ENCODE measurements around the gene MRPS9.
A peak's percentile ranks its signal among the peaks of the same experiment; 100 is the strongest.

MRPS9 gene

DNA sequence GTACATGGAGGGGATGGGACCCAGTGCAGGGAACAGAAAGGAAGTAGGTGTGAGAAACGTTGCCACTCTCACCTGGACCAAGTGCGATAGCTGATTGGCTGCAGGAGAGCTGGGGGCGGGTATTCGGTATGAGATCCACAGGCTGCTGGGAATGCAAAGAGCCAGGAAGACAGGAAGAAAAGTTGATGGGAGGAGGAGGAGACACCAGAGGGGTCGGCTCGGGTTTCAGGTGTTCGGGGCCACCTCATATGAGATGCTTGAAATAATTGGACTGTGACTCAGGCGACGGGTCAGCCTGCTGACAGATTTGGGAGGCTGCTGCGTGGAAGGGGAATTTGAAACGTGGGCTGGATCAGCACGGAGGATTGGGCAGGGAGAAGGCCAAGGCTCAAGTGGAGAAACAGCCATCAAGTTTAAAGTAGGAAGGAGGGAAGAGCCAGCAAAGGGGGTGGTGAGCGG, 65.1 kb downstream of the MRPS9 start:
- Histone ChIP-seq H3K36me3 (ENCODE audit: control insufficient read depth, insufficient read depth, low read length) (peaks cover 27% of the 10 kb centered on the region), H3K27me3 (ENCODE audit: control insufficient read depth, insufficient read depth, low read length) (no peaks in the 10 kb centered on the region), H3K9ac (ENCODE audit: low read depth, low read length) (peak overlapping the region; percentile 45; the same call in 1 of the 2 replicates), H3K9me3 (ENCODE audit: control insufficient read depth, insufficient read depth, low read length) (no peaks in the 10 kb centered on the region), H3K27ac (ENCODE audit: low read depth, low read length) (peak overlapping the region; percentile 43), H3K4me3 (ENCODE audit: low read depth, low read length) (peak overlapping the region; percentile 22; the same call in 1 of the 2 replicates), H3K4me1 (ENCODE audit: control insufficient read depth, insufficient read depth, low read length) (peaks cover 20% of the 10 kb centered on the region)

DNA sequence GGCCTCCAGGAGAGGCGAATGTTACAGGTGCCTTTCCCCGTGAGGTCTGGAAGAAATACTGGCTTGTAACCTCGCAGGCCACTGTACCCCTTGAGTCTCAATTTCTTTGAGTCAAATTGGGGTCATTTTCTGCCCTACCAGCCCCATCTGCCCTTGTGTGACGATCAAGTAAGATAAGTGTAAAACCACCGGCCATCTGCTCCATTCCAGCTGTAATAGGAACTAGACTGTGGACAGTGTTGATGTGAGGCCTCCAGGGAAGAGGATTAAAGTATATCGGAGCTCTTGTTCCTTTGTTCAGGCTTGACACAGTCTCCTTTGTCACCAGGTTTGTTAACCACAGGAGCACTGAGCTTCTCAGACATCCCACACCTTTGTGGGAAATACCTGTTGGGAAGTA, 65.6 kb downstream of the MRPS9 start:
- Histone ChIP-seq H3K9me3 (ENCODE audit: control insufficient read depth, insufficient read depth, low read length) (no peaks in the 10 kb centered on the region), H3K4me3 (ENCODE audit: low read depth, low read length) (peak overlapping the region; percentile 22; the same call in 1 of the 2 replicates), H3K36me3 (ENCODE audit: control insufficient read depth, insufficient read depth, low read length) (peaks cover 22% of the 10 kb centered on the region), H3K27me3 (ENCODE audit: control insufficient read depth, insufficient read depth, low read length) (no peaks in the 10 kb centered on the region), H3K27ac (ENCODE audit: low read depth, low read length) (peak overlapping the region; percentile 43), H3K4me1 (ENCODE audit: control insufficient read depth, insufficient read depth, low read length) (peaks cover 20% of the 10 kb centered on the region), H3K9ac (ENCODE audit: low read depth, low read length) (peak overlapping the region; percentile 45; the same call in 1 of the 2 replicates)

DNA sequence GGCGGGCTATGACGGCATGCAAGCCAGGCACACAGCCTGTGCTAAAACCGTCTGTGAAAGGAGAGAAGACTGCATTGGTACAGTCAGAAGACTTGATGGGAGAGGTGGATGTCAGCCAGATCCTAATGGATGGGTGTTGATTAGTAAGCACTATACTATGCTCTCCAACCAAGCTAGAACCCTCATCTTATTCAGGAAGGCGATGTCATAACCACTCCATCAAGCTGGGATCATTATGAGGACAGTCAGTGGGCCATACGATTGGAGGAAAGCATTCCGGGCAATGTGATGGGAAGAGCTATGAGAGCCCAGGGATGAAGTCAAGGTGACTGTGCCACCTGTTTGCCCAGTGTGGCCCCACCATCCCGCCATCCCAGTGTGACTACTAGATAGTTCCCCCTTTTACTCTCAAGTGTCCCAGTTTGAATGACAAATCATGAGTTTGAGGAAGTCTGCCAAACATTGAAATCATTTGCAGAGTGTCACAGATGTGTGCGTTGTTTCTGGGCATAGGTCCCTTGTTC, 66.4 kb downstream of the MRPS9 start:
- H3K9me3 ChIP-seq (ENCODE audit: control insufficient read depth, insufficient read depth, low read length): no peaks in the 10 kb centered on the region
- peaks cover 17% of the 10 kb centered on the region for H3K36me3 ChIP-seq (ENCODE audit: control insufficient read depth, insufficient read depth, low read length)
- no peak overlapping the region for H3K27ac ChIP-seq (ENCODE audit: low read depth, low read length)
- H3K4me1 ChIP-seq (ENCODE audit: control insufficient read depth, insufficient read depth, low read length): peaks cover 27% of the 10 kb centered on the region
- no peak overlapping the region for H3K9ac ChIP-seq (ENCODE audit: low read depth, low read length)
- no peak overlapping the region for H3K4me3 ChIP-seq (ENCODE audit: low read depth, low read length)
- no peaks in the 10 kb centered on the region for H3K27me3 ChIP-seq (ENCODE audit: control insufficient read depth, insufficient read depth, low read length)

DNA sequence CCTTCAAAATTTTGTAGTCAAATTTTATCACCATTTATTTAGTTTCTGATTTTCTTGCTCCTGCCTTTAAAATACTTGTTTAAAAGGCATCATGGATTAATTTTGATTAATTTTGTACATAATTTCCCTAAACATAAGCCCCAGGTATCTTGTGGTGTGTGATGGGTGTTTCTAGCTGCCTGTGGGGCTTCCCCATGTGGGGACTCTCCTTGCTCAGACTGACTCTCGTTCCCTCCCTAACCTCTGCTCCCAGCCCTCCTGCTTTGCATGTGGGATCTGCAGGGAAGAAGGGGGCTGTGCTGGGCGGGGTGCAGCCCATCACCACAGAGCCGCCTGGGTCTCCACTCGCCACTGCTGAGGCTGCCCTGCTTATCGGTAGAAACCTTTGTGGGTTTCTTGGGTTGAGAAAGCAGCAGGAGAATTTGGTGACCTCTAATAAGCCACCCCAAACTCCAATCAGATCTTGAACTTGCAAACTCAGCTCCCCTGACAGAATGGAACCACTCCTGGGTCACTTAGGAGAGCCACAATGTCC, 72.5 kb downstream of the MRPS9 start:
- Histone ChIP-seq H3K36me3 (ENCODE audit: control insufficient read depth, insufficient read depth, low read length) (no peaks in the 10 kb centered on the region), H3K27ac (ENCODE audit: low read depth, low read length) (no peak overlapping the region), H3K9me3 (ENCODE audit: control insufficient read depth, insufficient read depth, low read length) (no peaks in the 10 kb centered on the region)

DNA sequence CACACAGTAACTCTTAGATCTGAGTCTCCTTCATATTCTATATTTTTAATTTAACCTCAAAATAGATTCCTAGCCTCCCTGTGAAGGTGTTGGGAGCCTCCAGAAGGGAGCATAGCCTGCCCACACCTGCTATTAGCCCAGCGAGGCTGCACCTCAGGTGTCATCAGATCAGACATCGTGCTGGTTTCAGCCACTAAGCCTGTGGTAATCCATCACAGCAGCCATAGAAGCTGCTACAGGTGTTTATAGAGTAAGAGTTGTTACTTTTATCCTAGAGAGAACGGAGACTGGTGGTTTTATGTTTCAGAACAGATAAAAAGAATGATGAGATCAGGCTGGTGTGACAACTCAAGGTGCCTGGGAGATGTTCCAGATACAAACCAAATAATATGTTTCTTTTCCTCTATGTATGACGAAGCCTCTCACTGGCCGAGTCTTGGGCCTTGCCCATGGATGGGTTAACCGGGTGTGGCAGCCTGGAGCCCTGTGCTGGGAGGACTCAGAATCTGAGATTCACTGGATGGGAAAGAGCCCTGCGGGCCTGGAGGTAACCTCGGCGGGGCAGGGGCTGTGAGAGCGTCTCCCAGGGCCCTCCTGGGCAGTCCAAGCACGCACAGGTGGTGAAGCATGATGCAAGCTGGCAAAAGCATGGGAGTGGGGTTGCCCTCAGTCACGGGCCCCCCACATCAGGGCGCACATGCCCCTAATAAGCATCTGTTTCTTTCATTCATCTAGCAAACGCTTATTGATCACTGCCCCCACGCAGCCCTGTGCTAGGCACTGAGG, 73.7 kb downstream of the MRPS9 start:
- H3K36me3 ChIP-seq (ENCODE audit: control insufficient read depth, insufficient read depth, low read length): no peaks in the 10 kb centered on the region
- no peak overlapping the region for H3K27ac ChIP-seq (ENCODE audit: low read depth, low read length)
- no peaks in the 10 kb centered on the region for H3K9me3 ChIP-seq (ENCODE audit: control insufficient read depth, insufficient read depth, low read length)
- H3K9ac ChIP-seq (ENCODE audit: low read depth, low read length): no peak overlapping the region
- H3K4me1 ChIP-seq (ENCODE audit: control insufficient read depth, insufficient read depth, low read length): peaks cover 26% of the 10 kb centered on the region
- H3K4me3 ChIP-seq (ENCODE audit: low read depth, low read length): no peak overlapping the region
- no peaks in the 10 kb centered on the region for H3K27me3 ChIP-seq (ENCODE audit: control insufficient read depth, insufficient read depth, low read length)

More for the DNA sequence above, 72.5 kb downstream of the MRPS9 start:
- no peak overlapping the region for H3K4me3 ChIP-seq (ENCODE audit: low read depth, low read length)
- H3K9ac ChIP-seq (ENCODE audit: low read depth, low read length): no peak overlapping the region
- H3K4me1 ChIP-seq (ENCODE audit: control insufficient read depth, insufficient read depth, low read length): peaks cover 29% of the 10 kb centered on the region
- no peaks in the 10 kb centered on the region for H3K27me3 ChIP-seq (ENCODE audit: control insufficient read depth, insufficient read depth, low read length)

DNA sequence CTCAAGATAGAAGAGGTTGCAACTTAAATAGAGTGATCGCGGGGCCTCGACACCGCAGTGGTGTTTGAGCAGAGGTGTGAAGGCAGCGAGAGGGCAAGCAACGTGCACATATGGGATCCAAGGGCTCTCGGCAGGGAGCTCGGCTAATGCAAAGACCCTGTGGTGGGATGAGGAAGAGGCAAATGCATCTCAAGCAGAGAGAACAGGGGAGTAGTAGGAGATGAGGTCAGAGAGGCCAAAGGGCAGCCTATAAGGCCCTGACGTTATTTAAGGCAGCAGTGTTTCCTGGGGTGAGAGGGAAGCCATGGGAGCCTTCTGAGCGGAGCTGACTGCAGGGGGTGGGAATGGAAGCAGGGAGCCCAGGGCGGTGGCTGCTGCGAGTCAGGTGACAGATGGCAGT, 74.5 kb downstream of the MRPS9 start:
- H3K27ac ChIP-seq (ENCODE audit: low read depth, low read length): no peak overlapping the region
- H3K4me3 ChIP-seq (ENCODE audit: low read depth, low read length): no peak overlapping the region
- no peaks in the 10 kb centered on the region for H3K9me3 ChIP-seq (ENCODE audit: control insufficient read depth, insufficient read depth, low read length)
- H3K4me1 ChIP-seq (ENCODE audit: control insufficient read depth, insufficient read depth, low read length): peaks cover 18% of the 10 kb centered on the region
- H3K9ac ChIP-seq (ENCODE audit: low read depth, low read length): no peak overlapping the region
- H3K27me3 ChIP-seq (ENCODE audit: control insufficient read depth, insufficient read depth, low read length): no peaks in the 10 kb centered on the region
- H3K36me3 ChIP-seq (ENCODE audit: control insufficient read depth, insufficient read depth, low read length): no peaks in the 10 kb centered on the region

DNA sequence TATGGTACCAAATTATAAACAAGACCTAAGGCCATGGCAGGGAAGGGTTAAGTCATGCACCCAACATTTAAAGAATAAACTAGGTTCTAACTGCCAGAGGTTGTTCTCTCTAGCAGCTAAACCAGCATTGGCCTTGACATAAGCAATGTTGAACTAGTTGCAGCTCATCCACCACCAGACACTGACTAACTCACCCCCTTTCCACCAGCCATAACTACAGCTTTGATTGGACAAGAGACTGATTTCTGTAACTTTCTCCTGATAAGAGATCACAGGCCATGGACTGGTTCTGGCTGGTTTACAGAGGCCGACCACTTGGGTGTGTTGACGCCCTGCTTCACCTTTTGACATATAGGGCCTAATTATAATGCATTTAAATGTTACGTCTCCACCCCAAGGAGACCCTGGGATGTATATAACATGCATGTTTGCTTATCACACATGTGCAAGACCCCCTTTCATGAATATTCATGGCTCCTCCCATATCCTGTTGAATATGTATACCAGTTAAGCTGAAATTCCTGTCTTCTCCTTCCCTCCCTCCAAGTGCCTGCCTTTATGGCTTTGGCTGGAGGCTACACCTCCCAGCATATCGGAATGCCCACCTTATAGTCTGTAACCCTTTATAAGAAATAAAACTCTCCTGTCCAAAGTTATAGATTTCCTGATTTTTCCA, 75.9 kb downstream of the MRPS9 start:
- H3K27me3 ChIP-seq (ENCODE audit: control insufficient read depth, insufficient read depth, low read length): no peaks in the 10 kb centered on the region
- H3K4me1 ChIP-seq (ENCODE audit: control insufficient read depth, insufficient read depth, low read length): peaks cover 13% of the 10 kb centered on the region
- no peaks in the 10 kb centered on the region for H3K36me3 ChIP-seq (ENCODE audit: control insufficient read depth, insufficient read depth, low read length)
- H3K9ac ChIP-seq (ENCODE audit: low read depth, low read length): no peak overlapping the region
- no peaks in the 10 kb centered on the region for H3K9me3 ChIP-seq (ENCODE audit: control insufficient read depth, insufficient read depth, low read length)
- H3K27ac ChIP-seq (ENCODE audit: low read depth, low read length): no peak overlapping the region
- no peak overlapping the region for H3K4me3 ChIP-seq (ENCODE audit: low read depth, low read length)

DNA sequence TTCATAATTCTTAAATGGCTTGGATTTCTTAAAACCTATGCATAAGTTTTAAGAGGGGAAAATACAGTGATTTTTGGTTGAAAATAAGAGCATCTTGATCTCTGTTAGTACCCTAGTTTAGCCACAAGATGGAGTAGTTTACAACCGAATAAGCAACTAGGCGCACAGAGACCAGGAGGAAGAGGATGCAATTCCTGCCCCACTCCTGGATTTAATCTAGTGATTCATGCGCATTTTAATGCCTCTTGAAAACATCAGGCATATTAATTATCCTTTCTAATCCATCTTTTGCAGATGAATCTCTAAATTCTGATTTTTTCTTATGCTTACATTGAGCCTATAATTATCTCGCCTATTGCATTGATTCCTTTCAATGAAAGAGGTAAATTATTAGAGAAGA, 76.7 kb downstream of the MRPS9 start:
- no peak overlapping the region for H3K27ac ChIP-seq (ENCODE audit: low read depth, low read length)
- H3K4me1 ChIP-seq (ENCODE audit: control insufficient read depth, insufficient read depth, low read length): peaks cover 7% of the 10 kb centered on the region; the same call in 1 of the 2 replicates
- H3K36me3 ChIP-seq (ENCODE audit: control insufficient read depth, insufficient read depth, low read length): no peaks in the 10 kb centered on the region
- H3K9me3 ChIP-seq (ENCODE audit: control insufficient read depth, insufficient read depth, low read length): no peaks in the 10 kb centered on the region
- no peak overlapping the region for H3K9ac ChIP-seq (ENCODE audit: low read depth, low read length)
- no peaks in the 10 kb centered on the region for H3K27me3 ChIP-seq (ENCODE audit: control insufficient read depth, insufficient read depth, low read length)
- H3K4me3 ChIP-seq (ENCODE audit: low read depth, low read length): no peak overlapping the region

DNA sequence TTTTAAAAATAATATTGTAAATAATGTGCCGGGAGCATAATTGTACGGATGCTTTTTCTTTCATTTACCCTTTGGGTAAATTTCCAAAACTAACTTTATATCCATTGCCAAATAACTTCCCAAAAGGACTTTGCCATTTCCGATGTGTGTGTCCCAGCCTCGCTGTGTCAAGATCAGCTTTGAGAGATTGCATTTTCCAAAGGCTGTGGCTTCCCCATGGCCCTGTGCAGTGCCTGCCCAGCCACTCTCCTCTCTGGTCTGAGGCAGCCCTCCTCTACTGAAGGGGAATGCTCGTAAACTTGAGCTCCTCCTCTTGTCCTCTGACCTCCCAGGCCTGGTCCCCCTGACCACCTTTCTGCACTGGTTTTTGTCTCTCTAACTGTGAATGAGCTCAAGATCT, 78.5 kb downstream of the MRPS9 start:
- peaks cover 7% of the 10 kb centered on the region; the same call in 1 of the 2 replicates for H3K4me1 ChIP-seq (ENCODE audit: control insufficient read depth, insufficient read depth, low read length)

DNA sequence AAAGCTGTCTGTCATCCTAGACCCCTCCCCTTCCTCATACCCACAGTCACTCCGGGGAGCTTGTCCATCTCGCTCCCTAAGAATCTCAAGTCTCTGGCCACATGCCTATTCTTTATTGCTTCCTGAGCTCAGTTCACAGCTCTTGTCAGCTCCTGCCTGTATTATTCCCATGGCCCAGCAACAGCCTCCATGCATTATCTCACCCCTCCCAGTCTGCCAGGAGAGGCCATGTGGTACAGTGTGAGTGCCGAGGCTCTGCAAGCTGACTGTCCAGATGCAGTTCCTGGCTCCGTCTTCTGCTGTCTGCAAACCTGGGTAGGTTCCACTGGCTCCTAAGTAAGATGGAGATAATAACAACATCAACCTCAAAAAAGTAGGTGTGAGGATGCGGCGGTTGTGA, 79.7 kb downstream of the MRPS9 start:
- Histone ChIP-seq H3K9ac (ENCODE audit: low read depth, low read length) (no peak overlapping the region), H3K4me1 (ENCODE audit: control insufficient read depth, insufficient read depth, low read length) (peaks cover 7% of the 10 kb centered on the region; the same call in 1 of the 2 replicates), H3K36me3 (ENCODE audit: control insufficient read depth, insufficient read depth, low read length) (no peaks in the 10 kb centered on the region), H3K9me3 (ENCODE audit: control insufficient read depth, insufficient read depth, low read length) (no peaks in the 10 kb centered on the region), H3K27ac (ENCODE audit: low read depth, low read length) (no peak overlapping the region), H3K4me3 (ENCODE audit: low read depth, low read length) (no peak overlapping the region), H3K27me3 (ENCODE audit: control insufficient read depth, insufficient read depth, low read length) (no peaks in the 10 kb centered on the region)

More for the DNA sequence above, 78.5 kb downstream of the MRPS9 start:
- Histone ChIP-seq H3K27ac (ENCODE audit: low read depth, low read length) (no peak overlapping the region), H3K9ac (ENCODE audit: low read depth, low read length) (no peak overlapping the region), H3K4me3 (ENCODE audit: low read depth, low read length) (no peak overlapping the region), H3K9me3 (ENCODE audit: control insufficient read depth, insufficient read depth, low read length) (no peaks in the 10 kb centered on the region), H3K27me3 (ENCODE audit: control insufficient read depth, insufficient read depth, low read length) (no peaks in the 10 kb centered on the region), H3K36me3 (ENCODE audit: control insufficient read depth, insufficient read depth, low read length) (no peaks in the 10 kb centered on the region)

Data from HUES48 (cell line).